GM13977 (cell line): Measurements from ENCODE around the gene BAG5.
"Not testable (repeated sequence)": the region's sequence is repeated elsewhere in the genome, so short reads cannot be mapped to it uniquely, and the experiment has no call there.

Experiments used
- DNase-seq: peaks from one replicate; pipeline ENCODE4 v3.0.0; 2012; ENCODE audit warnings: low spot score
- CTCF ChIP-seq: IDR thresholded peaks from 2 replicates; pipeline ENCODE4 v1.5.1; 2012; ENCODE audit warnings: mild to moderate bottlenecking, control low read depth; ENCODE audit not compliant: insufficient read depth; ENCODE audit errors: extremely low read depth, missing control alignments
- in situ Hi-C: fragments of 300-500 bp; cut with MboI; formaldehyde crosslinking; loops from one replicate; pipeline ENCODE4 v1.12.0; 2022; ENCODE audit warnings: low sequenced_read_pairs, low pct_unique_long_range_greater_than_20kb, mixed read lengths, inconsistent platforms; ENCODE audit not compliant: unreplicated experiment

Gene BAG5

GRCh38 chr14:103562429-103563225, at the start of gene BAG5, which contains the start of gene COA8:
BAG5 (minus strand) TSS chr14:103562657; CDS start chr14:103561164, 1,493 bp downstream.
COA8 (plus strand) TSS chr14:103562960; CDS start chr14:103563002, 42 bp downstream.
- peak; percentile 98 for DNase-seq
- in situ Hi-C loops = no loop called here
- TF ChIP-seq CTCF = no peak

GRCh38 chr14:103611215-103611614, 48.8 kb upstream of the BAG5 start:
- no peak for TF ChIP-seq CTCF
- in situ Hi-C loops = no loop called here
- DNase-seq = no peak

- in situ Hi-C loops, DNase-seq: not testable (repeated sequence)
These were observed 46.6 kb upstream of the BAG5 start for GRCh38 chr14:103609081-103609480.

- no peak for TF ChIP-seq CTCF
- in situ Hi-C loops = no loop called here
- no peak for DNase-seq
These were observed 45.4 kb upstream of the BAG5 start for GRCh38 chr14:103607822-103608221.

GRCh38 chr14:103606963-103607668, 44.7 kb upstream of the BAG5 start:
- DNase-seq = peak; percentile 62
- in situ Hi-C loops = no loop called here
- TF ChIP-seq CTCF = peak; percentile 42

GRCh38 chr14:103604620-103605019, 42.2 kb upstream of the BAG5 start:
- no peak for DNase-seq
- in situ Hi-C loops = no loop called here
- TF ChIP-seq CTCF = no peak

GRCh38 chr14:103600503-103600902, 38.0 kb upstream of the BAG5 start:
- in situ Hi-C loops = no loop called here
- no peak for DNase-seq
- TF ChIP-seq CTCF = no peak
